Ovary (tissue), 3 donors: ENCODE data around the gene TACR1.

Source experiments
- EP300 ChIP-seq: sonication (generic); formaldehyde crosslinking; IDR thresholded peaks from one replicate; pipeline ENCODE4 v1.6.1; 2017; ENCODE audit warnings: antibody characterized with exemption
- POLR2A ChIP-seq: fragments of 450-650 bp; IDR thresholded peaks from one replicate; pipeline ENCODE4 v1.6.1; 2017; ENCODE audit warnings: antibody characterized with exemption, mild to moderate bottlenecking, moderate library complexity
- TF ChIP-seq, protein P1 (sequence below), 3 donors: fragments of 450-650 bp in 2 of 3; fragments of 200-600 bp in 1 of 3; IDR thresholded peaks; one replicate each; pipeline versions ENCODE4 v1.5.1 to v1.8.0; 2016 to 2022; ENCODE audit warnings: antibody characterized with exemption in 3 of 3, mild to moderate bottlenecking in 1 of 3
- donor health status: DM: no; HTN: no; CAD: no.

DNA sequence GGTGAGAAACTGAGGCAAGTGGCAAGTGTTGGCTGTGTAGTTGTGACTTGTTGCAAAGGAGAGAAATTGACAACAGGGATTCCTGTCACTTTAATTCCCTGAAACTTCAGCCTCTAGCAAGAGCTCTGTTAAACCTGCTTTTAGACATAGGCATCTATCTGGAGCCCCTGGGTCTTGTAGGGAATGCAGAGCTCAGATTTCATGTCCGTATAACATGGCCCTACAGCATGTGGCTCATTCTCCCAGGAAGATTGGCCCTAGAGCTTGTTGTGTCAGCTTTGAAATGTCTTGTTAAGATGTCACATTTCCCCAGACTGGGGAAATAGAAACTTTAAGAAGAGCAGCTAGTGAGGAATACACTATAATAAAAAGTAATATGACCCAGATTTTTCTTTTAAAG is 125.1 kb downstream of the TACR1 start:
- TF ChIP-seq, protein P1, sequence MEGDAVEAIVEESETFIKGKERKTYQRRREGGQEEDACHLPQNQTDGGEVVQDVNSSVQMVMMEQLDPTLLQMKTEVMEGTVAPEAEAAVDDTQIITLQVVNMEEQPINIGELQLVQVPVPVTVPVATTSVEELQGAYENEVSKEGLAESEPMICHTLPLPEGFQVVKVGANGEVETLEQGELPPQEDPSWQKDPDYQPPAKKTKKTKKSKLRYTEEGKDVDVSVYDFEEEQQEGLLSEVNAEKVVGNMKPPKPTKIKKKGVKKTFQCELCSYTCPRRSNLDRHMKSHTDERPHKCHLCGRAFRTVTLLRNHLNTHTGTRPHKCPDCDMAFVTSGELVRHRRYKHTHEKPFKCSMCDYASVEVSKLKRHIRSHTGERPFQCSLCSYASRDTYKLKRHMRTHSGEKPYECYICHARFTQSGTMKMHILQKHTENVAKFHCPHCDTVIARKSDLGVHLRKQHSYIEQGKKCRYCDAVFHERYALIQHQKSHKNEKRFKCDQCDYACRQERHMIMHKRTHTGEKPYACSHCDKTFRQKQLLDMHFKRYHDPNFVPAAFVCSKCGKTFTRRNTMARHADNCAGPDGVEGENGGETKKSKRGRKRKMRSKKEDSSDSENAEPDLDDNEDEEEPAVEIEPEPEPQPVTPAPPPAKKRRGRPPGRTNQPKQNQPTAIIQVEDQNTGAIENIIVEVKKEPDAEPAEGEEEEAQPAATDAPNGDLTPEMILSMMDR (IDR thresholded peaks at IDR 0.05): no peak
- TF ChIP-seq EP300 (no peak), POLR2A (no peak)
